SJSA1 (cell line): Measurements from ENCODE around the gene FAM9C. TPM values are rescaled to one million over a fixed set of nuclear protein-coding genes. Genes with fewer than 3 reads are reported as not detected.
A peak's percentile ranks its signal among the peaks of the same experiment; 100 is the strongest.
"Not testable (repeated sequence)": the region's sequence is repeated elsewhere in the genome, so short reads cannot be mapped to it uniquely, and the experiment has no call there.

ENCODE experiments used
- DNase-seq, 2 experiments: peaks; one replicate each; pipeline ENCODE4 v3.0.0-alpha.2; 2015 to 2020; ENCODE audit warnings: low spot score in 2 of 2, low read depth in 1 of 2
- H3K27ac ChIP-seq: fragments of 250-450 bp; sonication (Bioruptor Pico); 2 replicates; pipeline ENCODE4 v1.5.1; 2020; ENCODE audit warnings: mild to moderate bottlenecking, moderate library complexity
- H3K27me3 ChIP-seq: fragments of 250-450 bp; sonication (Bioruptor Pico); replicated peaks from 2 replicates; pipeline ENCODE4 v1.5.1; 2020; ENCODE audit warnings: mild to moderate bottlenecking, moderate library complexity
- H3K36me3 ChIP-seq: fragments of 250-450 bp; sonication (Bioruptor Pico); 2 replicates; pipeline ENCODE4 v1.5.1; 2020; ENCODE audit warnings: mild to moderate bottlenecking
- H3K4me1 ChIP-seq: fragments of 250-450 bp; sonication (Bioruptor Pico); replicated peaks from 2 replicates; pipeline ENCODE4 v1.6.1; 2021; ENCODE audit warnings: mild to moderate bottlenecking
- H3K4me3 ChIP-seq: fragments of 250-450 bp; sonication (Bioruptor Pico); 2 replicates; pipeline ENCODE4 v1.5.1; 2020; ENCODE audit warnings: mild to moderate bottlenecking
- H3K9me3 ChIP-seq: fragments of 250-450 bp; sonication (Bioruptor Pico); replicated peaks from 2 replicates; pipeline ENCODE4 v1.5.1; 2020; ENCODE audit warnings: mild to moderate bottlenecking
- total RNA-seq: library from RNA; depleted of rRNA; stranded (reverse); fragments of >200 nt; shearing (Covaris generic); gene quantifications from 2 replicates; pipeline ENCODE4 v1.2.3, GENCODE V29; 2014; rRNA removed

The FAM9C gene
- not detected in 2 replicates for total RNA-seq

GRCh38 chrX:13044441-13044840, at the start of gene FAM9C:
TSS of gene FAM9C (minus strand) at chrX:13044620. CDS start at chrX:13043789, 831 bp downstream.
- no peaks in the 10 kb centered on the region for H3K9me3 ChIP-seq
- DNase-seq: no peak
- no peak within 1 kb of the TSS for H3K4me3 ChIP-seq
- no peaks in the 10 kb centered on the region for H3K27me3 ChIP-seq
- H3K4me1 ChIP-seq: peaks cover 10% of the 10 kb centered on the region
- no peaks in the 10 kb centered on the region for H3K36me3 ChIP-seq
- H3K27ac ChIP-seq: no peak within 1 kb of the TSS

GRCh38 chrX:13093529-13094140, 49.2 kb upstream of the FAM9C start:
- DNase-seq: no peak
- no peaks in the 10 kb centered on the region for H3K36me3 ChIP-seq
- peaks cover 23% of the 10 kb centered on the region for H3K4me1 ChIP-seq
- H3K27me3 ChIP-seq: no peaks in the 10 kb centered on the region
- no peak overlapping the region for H3K27ac ChIP-seq
- H3K9me3 ChIP-seq: no peaks in the 10 kb centered on the region
- H3K4me3 ChIP-seq: no peak overlapping the region

DNA sequence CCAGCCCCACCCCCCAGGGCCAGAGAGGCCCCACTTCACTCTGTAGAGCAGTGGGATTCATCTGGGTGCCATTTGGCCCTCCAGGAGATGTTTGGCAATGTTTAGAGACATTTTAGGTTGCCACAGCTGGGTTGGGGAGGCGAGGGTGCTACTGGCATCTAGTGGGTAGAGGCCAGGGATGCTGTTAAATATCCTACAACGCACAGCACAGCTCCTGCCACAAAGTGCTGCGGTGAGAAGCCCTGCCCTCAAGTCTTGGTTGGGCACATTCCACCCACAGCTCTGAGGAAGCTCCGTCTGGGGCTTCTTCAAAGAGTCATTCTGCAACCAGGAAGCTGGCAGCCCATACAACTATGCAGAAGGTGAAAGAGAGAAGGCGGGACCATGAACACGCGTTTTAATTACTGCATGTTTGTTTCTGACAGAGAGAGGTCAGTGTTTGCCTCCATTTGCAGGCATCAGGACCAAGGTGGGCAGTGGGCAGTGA, 48.1 kb upstream of the FAM9C start:
- no peak overlapping the region for H3K27ac ChIP-seq
- H3K4me1 ChIP-seq: peaks cover 29% of the 10 kb centered on the region
- no peak for DNase-seq

GRCh38 chrX:13091111-13091765, 46.8 kb upstream of the FAM9C start:
- no peak for DNase-seq
- peaks cover 36% of the 10 kb centered on the region for H3K4me1 ChIP-seq
- H3K27ac ChIP-seq: no peak overlapping the region

More for the DNA sequence above, 48.1 kb upstream of the FAM9C start:
- Histone ChIP-seq H3K36me3 (no peaks in the 10 kb centered on the region), H3K9me3 (no peaks in the 10 kb centered on the region), H3K27me3 (no peaks in the 10 kb centered on the region), H3K4me3 (no peak overlapping the region)

GRCh38 chrX:13090339-13091110, 46.1 kb upstream of the FAM9C start:
- H3K27ac ChIP-seq: no peak overlapping the region
- no peaks in the 10 kb centered on the region for H3K36me3 ChIP-seq
- H3K27me3 ChIP-seq: no peaks in the 10 kb centered on the region
- DNase-seq: no peak
- peaks cover 31% of the 10 kb centered on the region for H3K4me1 ChIP-seq
- H3K9me3 ChIP-seq: no peaks in the 10 kb centered on the region
- H3K4me3 ChIP-seq: no peak overlapping the region

More at GRCh38 chrX:13091111-13091765, 46.8 kb upstream of the FAM9C start:
- Histone ChIP-seq H3K36me3 (no peaks in the 10 kb centered on the region), H3K9me3 (no peaks in the 10 kb centered on the region), H3K4me3 (no peak overlapping the region), H3K27me3 (no peaks in the 10 kb centered on the region)

DNA sequence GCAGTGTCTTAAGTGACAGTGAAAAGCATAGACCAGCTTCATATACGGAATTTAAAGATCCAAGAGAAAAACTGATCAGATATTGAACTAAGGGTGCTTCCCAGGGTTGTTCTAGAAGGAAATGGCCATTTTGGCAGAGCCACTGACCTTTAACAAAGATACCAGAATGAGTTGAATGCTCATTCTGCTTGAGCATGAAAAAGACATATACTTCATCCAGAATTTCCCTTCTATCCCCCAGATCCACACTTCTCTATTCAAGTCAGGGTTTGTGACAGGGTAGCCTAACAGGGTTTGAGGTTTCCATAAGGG, 45.6 kb upstream of the FAM9C start:
- Histone ChIP-seq H3K4me3 (no peak overlapping the region), H3K27me3 (no peaks in the 10 kb centered on the region), H3K36me3 (no peaks in the 10 kb centered on the region), H3K9me3 (no peaks in the 10 kb centered on the region), H3K27ac (no peak overlapping the region), H3K4me1 (peaks cover 26% of the 10 kb centered on the region)
- DNase-seq: no peak

- DNase-seq: no peak
- no peaks in the 10 kb centered on the region for H3K9me3 ChIP-seq
- H3K36me3 ChIP-seq: no peaks in the 10 kb centered on the region
- H3K27ac ChIP-seq: no peak overlapping the region
- peaks cover 13% of the 10 kb centered on the region for H3K4me1 ChIP-seq
- no peak overlapping the region for H3K4me3 ChIP-seq
- no peaks in the 10 kb centered on the region for H3K27me3 ChIP-seq
Measured at GRCh38 chrX:13088156-13088487, 43.7 kb upstream of the FAM9C start.

DNA sequence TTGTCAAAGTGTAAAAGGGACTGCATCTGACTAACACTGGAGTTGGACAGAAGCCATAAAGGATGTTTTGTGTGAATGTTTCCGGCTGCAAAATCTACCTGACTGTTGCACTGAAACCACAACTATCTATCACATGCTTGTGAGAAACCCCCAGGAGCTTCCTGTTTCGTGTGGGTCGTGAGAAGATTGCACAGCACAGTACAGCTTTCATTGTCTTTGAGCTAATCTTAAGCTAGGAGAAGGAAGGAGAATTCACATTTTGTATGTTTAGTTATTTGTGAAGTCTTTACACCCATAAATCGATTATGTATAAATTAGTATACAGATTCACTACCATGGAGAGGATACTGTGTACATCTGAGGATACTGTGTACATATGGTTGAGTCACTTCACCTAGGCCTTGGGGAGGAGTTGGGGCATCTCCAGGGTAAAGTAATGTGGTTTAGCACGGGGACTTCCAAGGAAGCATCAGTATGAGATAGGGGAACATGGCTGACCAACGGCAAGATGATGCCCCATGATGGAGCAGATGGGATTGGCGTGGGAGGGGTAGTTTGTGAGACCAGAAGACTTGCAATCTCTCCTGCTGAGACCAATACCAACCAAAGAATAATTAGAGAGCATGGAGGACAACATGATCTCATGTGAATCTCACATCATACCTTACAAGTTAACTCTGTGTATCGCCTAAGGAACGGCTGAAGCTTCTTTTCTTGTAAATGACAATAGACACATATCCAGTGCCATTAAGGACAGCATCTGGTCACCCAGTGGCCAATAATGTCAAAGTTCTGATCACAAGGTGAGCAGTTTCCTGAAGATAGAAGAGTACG, 43.1 kb upstream of the FAM9C start:
- H3K27me3 ChIP-seq: no peaks in the 10 kb centered on the region
- H3K9me3 ChIP-seq: no peaks in the 10 kb centered on the region
- H3K4me3 ChIP-seq: no peak overlapping the region
- peaks cover 13% of the 10 kb centered on the region for H3K4me1 ChIP-seq
- peak overlapping the region; percentile 76 for H3K27ac ChIP-seq
- DNase-seq: peak; percentile 56 to 74
- no peaks in the 10 kb centered on the region for H3K36me3 ChIP-seq

GRCh38 chrX:13086793-13087321, 42.4 kb upstream of the FAM9C start:
- peaks cover 13% of the 10 kb centered on the region for H3K4me1 ChIP-seq
- not testable (repeated sequence) for H3K9me3 ChIP-seq, H3K36me3 ChIP-seq, H3K4me3 ChIP-seq, H3K27me3 ChIP-seq, DNase-seq
- peak overlapping the region; percentile 76 for H3K27ac ChIP-seq

- Histone ChIP-seq H3K9me3 (no peaks in the 10 kb centered on the region), H3K27me3 (no peaks in the 10 kb centered on the region), H3K4me1 (peaks cover 13% of the 10 kb centered on the region), H3K4me3 (no peak overlapping the region), H3K27ac (no peak overlapping the region), H3K36me3 (no peaks in the 10 kb centered on the region)
- no peak for DNase-seq
Measured at GRCh38 chrX:13086076-13086475, 41.7 kb upstream of the FAM9C start.

DNA sequence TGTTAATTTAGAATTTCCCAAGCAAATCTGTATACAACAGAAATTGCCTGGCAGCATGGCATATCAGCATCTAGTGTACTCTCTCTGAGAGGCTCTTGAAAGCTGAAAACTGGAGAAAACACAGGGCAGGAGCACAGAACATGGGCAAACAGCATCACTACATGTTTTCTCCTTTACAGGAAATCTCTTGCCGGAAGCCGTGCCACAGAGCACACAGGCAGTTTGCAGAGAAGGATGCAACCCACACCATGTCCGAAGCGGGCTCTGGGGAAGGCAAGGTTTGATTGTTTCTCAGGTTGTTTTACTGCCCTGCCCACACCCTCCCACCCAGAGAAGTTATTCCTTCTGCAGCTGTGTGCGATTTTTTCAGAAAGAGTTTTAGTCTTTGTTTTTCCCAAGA, 41.1 kb upstream of the FAM9C start:
- Histone ChIP-seq H3K27me3 (no peaks in the 10 kb centered on the region), H3K27ac (no peak overlapping the region), H3K4me1 (peaks cover 13% of the 10 kb centered on the region), H3K9me3 (no peaks in the 10 kb centered on the region), H3K36me3 (no peaks in the 10 kb centered on the region), H3K4me3 (no peak overlapping the region)
- no peak for DNase-seq

DNA sequence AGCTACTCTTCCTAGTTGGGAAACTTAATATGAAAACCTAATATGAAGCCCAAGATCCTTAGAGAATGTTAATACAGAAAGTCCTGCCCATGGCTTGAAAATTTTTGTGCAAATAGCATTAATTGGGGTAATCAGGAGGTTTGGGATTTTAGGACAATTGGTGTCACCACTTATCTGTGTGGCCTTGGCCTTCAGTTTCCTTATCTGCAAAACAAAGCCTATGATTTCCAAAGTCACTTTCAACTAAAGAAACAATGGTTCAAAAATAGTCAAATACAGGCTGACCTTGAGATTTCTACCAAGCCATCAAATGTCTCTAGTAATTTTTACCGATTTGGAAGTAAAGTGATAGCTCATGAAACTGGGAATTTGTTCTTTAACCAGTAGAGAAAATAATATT, 40.2 kb upstream of the FAM9C start:
- DNase-seq: no peak
- Histone ChIP-seq H3K9me3 (no peaks in the 10 kb centered on the region), H3K4me1 (peaks cover 17% of the 10 kb centered on the region), H3K4me3 (no peak overlapping the region), H3K27ac (no peak overlapping the region), H3K27me3 (no peaks in the 10 kb centered on the region), H3K36me3 (no peaks in the 10 kb centered on the region)

GRCh38 chrX:13083755-13084326, 39.4 kb upstream of the FAM9C start:
- not testable (repeated sequence) for H3K36me3 ChIP-seq, DNase-seq, H3K27ac ChIP-seq, H3K27me3 ChIP-seq, H3K9me3 ChIP-seq, H3K4me3 ChIP-seq
- H3K4me1 ChIP-seq: peaks cover 17% of the 10 kb centered on the region
